ENCODE results near the gene LMO2.
"Not testable (repeated sequence)": the region's sequence is repeated elsewhere in the genome, so short reads cannot be mapped to it uniquely, and the experiment has no call there.

LMO2 gene

DNA sequence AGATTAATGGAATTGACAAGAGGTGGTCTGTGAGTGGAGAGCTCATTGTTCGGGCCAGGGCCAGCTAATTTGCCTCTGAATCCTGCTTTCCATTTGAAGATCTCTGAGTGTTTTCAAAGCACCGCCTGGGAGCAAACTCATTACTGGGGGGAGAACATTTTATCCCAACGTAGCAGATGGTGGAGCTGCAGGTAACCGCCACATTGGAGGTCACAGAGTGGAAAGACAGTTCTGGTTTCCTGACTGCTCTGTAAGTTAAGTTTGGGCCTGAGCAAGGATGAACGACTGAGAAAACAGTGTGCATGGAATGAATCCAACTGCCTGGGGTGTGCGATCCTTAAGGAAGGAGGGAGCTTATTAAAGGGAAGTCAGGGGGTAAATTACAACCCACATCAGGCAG, 30.5 kb downstream of the LMO2 start:
- no peak for DNase-seq (ENCODE audit: low read depth)

DNA sequence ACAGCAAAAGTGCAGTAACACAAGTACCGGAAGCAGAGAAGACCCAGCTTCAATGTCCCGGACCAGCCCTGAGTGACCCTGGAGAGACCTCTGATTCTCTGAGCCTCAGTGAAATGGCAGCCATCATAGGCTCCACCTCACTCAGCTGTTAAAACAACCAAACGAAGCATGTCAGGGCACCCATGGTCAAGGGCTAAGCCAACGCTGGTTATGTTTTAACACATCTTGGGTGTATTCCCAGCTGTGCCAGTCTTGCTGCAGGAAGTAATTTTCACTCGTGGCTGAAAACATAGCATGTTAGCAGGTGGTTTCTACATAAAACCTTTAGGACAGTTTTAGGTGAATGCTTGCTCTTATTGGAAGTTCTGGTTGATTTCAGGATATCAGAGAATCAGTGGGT, 30.9 kb downstream of the LMO2 start:
- DNase-seq (ENCODE audit: low read depth) = no peak

DNA sequence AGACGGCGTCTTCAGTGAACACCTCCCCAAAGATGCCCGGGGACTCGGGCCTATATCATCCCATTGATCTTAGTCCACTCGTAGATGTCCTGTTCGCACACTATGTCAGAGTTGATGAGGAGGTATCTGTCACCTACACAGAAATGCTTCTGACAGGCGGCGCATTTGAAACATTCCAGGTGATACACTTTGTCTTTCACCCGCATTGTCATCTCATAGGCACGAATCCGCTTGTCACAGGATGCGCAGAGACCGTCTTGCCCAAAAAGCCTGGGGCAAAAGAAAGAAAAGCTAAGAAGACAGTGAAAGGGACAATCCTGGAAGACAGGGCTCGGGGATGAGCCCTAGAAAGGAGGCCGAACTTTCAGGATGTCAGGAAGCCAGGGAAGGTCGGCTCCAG, 32.6 kb downstream of the LMO2 start:
- no peak for DNase-seq (ENCODE audit: low read depth)

DNA sequence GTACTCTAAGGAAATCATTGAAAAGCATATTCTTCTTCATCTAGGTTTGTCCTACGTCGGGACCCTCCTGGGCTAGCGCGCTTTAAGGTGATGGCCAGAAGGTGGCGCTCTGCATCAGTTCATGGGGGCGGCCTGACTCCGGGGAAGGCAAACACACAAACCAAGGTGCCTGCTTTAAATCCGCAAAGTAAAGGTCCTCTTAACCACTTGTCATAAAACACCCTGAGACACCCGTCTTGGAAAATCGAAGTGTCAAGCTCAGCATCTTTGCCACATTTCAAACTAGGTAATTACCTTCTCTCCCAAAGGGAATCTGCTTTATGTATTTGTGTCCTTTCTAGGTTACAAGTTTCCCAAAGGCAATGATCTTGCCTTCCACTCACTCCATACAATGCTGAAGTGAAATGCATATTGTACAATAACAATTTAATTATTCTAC, 33.9 kb downstream of the LMO2 start:
- DNase-seq (ENCODE audit: low read depth) = peak; percentile 62

DNA sequence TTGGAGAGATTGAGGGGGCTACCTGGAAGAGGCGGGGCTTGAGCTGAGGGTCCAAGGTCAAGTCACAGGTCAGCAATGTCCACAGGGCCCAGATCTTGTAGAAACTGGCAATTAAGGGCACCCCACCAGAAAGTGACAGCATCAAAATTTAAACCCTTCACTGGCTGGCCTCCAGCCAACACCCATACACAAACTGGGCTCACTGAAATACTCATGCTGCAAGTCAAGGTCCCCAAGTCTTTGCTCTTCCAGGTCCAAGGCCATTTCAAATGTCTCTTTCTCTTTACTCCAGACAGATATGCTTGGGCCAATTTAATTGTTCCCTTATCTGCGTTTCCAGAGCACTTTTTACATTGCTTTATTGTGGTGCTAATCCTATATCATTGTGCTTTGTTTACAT, 36.4 kb downstream of the LMO2 start:
- no peak for DNase-seq (ENCODE audit: low read depth)

DNA sequence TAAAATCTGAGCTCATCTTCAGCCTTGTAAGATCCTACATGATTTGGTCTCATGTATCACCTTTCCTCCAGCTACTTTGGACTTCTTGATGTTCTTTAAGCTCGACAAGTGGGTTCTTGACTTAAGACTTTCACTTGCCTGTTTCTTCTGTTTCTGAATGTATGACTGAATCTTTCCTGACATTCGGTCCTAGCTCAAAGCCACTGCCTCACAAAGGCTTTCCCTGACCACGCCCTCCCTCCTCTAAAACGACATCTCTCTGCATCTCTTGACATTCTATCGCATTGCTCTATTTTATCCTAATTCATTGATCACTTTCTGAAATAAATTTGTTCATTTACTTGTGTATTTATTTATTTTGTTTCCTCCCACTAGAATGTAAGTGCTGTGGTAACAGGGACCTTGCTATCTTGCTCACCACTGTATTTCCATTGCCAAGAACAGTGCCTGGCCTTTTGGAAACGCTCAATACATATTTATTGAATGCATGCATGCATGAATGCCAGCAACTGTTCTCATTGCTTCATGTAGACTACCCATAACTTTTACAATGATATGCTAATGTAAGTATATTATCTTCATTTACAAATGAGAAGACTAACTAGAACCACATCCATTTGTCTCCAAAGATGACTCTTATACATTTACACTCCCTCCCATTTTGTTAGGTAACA, 43.0 kb downstream of the LMO2 start:
- DNase-seq (ENCODE audit: low read depth) = no peak

DNA sequence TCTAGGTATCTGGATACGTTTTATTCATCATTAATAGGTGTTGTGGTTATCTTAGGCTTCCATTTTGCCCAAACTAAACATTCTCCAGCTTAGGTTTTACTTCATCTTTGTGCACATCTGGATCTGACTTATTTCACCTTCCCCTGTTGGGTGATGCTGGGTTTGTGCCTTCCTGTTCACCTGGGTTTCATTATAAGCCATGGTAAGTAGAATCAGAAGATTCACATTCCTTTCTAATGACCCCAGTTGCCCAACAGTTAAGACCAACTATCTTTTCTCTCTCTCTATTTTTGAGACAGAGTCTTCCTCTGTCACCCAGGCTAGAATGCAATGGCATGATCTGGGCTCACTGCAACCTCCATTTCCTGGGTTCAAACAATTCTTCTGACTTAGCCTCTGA, 44.6 kb downstream of the LMO2 start:
- no peak for DNase-seq (ENCODE audit: low read depth)

DNA sequence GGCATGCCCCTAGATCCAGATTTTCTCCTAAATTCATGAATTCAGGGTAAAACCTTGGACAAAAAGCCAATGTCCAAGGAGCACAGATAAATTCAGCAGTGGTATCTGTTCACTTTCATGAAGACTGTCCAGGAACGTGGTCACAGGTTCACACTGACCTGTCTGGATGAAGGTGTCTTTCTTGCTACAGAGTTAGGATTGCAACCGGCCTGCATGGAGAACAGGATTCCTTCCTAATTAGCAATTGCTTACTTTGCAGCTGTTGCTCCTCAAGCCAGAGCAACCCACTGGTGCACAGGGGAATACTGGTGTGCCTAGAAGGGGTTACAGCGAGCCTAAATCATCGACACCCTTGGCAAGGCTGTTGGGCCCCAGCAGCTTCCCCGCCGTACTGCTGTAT, 47.6 kb downstream of the LMO2 start:
- no peak for DNase-seq (ENCODE audit: low read depth)

DNA sequence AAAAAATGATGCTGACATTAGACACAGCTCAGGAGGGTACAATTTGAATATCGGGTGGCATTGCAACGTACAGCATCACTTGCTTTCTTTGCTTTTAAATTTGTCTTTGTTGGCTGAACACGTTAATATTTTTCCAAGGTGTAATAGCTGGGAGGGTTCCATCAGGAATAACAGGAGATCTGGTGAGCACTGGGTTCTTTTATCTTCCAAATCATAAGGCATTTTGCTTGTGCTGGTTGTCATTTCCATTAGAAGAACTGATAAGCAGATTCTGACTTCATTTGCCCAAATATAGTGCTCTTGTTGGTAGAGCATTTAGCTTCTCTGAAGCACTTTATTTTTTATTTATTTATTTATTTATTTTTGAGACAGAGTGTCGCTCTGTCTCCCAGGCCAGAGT, 48.9 kb downstream of the LMO2 start:
- DNase-seq (ENCODE audit: low read depth) = no peak

DNA sequence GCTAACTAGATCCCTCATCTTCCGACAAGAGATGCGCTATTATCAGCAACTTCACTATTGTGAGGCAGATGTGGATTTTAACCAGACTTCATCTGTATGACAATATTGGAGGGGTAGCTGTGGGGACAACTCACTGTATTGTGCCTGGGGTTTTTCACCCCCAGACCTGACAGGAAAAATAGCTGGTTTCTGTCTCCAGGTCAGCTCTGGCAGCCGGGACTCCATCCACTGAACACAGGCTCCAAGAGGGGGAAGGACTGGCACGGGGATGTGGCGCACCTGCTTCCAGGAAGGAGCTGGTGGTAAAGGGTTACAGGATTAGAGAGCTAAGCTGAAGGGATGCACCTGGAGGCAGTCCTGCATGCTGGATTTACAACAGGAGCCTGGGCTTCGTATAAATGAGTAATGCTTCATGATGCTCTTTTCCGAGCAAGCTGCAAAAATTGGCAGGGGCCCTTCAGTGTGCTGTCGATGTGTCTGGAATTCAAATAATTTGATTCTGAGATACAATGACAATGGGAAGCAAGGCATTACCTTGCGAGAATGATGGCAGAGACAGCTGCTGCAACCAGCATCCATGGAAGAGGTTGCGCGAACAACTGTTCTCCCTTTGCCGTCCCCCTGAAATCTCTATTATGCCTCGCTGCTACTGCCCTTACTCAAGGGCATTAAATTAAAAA, 49.5 kb downstream of the LMO2 start:
- DNase-seq (ENCODE audit: low read depth) = no peak

DNA sequence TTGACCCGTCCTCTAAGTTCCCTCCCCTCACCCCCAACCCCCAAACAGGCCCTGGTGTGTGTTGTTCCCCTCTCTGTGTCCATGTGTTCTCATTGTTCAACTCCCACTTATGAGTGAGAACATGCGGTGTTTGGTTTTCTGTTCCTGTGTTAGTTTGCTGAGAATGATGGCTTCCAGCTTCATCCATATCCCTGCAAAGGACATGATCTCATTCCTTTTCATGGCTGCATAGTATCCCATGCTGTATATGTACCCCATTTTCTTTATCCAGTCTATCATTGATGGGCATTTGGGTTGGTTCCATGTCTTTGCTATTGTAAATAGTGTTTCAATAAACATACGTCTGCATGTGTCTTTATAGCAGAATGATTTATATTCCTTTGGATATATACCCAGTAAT, 53.6 kb downstream of the LMO2 start:
- DNase-seq (ENCODE audit: low read depth) = not testable (repeated sequence)

DNA sequence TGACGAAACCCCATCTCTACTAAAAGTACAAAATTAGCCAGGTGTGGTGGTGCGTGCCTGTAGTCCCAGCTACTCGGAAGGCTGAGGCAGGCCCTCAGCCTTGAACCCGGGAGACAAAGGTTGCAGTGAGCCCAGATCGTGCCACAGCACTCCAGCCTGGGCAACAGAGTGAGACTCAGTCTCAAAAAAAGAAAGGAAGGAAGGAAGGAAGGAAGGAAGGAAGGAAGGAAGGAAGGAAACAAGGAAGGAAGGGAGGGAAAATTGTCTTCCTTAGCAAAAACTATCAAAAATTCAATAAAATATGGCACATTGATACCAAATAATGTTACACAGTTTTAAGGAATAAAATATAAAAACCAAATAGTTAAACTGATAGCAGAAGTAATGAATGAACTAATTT, 54.5 kb downstream of the LMO2 start:
- not testable (repeated sequence) for DNase-seq (ENCODE audit: low read depth)

DNA sequence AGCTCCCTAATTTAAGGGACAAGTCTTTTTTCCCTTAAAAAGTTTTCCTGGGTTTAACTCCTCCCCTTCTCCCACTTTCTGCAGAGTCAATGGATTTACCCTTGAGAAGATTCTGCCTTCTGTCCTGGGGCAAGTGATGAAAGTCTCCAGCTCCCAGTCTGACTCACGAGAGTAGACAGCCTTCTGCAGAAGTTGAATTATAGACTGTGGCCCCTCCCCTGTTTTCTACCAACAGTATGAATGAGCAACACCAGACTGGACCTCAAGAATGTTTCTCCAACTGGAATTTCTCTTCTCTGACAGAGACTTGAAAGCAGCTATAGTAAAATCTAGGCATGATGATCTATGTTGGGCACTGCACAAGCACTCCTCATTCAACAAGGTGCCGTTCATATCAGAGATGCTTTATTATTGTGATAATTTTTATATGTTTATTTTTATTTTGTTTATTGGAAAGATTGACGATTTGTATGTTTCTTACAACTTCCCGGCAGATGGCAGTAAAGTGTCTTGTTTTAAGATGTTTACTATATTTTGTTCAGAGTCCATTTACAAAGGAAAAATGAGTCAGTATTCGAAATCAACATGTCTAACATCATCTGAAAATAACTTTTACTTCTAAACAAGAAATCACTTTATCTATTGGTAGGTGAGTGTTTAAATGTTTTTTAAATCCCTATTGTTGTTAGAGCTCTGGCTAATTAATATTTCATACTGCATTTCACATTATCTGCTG, 56.6 kb downstream of the LMO2 start:
- DNase-seq (ENCODE audit: low read depth) = no peak

DNA sequence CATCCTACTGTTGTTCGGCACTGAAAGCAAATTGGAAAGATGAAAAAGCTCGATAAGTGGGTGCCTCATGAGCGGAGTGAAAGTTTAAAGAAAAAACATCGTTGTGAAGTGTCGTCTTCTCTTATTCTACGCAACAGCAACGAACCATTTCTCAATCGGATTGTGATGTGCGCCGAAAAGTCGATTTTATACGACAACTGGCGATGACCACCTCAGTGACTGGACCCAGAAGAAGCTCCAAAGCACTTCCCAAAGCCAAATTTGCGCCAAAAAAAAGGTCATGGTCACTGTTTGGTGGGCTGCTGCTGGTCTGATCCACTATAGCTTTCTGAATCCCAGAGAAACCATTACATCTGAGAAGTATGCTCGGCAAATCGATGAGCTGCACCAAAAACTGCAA, 59.2 kb downstream of the LMO2 start:
- DNase-seq (ENCODE audit: low read depth) = no peak

DNA sequence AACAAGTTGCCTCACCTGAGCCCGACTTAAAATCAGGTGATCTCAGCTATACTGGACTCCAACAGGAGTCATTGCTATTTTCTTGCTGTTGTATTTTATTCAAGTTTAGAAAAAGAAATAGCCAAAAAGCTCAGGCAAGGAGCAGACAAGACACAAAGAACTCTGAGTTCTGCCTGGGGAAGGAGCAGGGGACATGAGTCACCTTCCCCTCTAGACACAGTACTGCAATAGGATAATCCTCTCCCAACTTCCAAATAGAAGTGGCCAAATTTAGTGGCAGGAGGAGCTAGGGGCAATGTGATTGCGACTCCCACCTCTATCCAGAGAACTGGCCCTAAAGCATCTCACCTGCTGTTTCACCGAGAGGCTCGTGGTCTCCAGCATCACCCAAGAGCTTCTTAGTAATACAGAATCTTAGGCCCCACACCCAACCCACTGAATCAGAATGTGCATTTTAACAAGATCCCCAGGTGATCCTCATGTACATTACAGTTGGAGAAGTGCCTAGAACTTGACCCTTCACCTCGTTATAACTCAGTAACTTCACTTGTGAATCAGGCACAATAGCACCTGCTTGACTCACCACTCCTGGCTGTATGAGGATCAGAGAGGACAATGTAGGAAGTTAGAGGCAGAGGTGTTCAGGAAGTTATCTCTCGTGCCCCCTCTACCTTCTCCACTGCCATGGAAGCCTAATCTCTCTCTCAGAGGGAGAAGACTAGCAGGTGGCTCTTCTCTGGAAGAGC, 60.8 kb downstream of the LMO2 start:
- DNase-seq (ENCODE audit: low read depth) = no peak

DNA sequence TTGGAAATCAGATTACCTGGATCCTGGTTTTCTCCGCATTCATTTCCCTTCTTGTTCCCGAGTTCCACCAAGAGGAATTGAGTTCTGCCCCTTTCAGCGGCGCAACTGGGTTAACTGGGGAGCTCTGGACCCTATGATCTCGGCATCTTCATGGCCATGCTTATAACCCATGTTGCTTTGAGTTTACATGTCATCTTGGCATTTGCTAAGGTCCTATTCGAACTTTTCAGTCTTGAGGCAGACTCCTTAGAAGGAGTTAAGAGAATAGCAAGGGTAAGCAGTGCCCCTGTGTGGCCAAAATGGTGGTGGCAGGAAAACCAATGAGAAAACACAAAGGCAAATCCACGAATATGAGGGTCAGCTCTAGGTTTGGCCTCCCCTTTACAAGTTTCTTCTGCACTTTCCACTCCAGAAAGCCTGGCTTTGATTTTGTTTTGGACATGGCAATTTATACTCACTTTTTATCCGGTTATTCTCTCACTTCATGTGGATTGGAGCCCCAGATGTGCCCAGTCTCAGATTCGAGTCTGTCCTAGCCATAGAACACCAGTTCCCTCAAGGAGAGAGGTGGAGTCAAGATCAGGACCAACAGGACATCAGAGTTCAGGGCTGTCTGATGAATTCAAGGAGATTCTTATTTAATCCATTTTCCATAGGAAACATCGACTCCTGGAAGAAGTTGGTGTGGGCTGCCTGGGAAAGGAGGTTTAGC, 62.3 kb downstream of the LMO2 start:
- peak; percentile 15 for DNase-seq (ENCODE audit: low read depth)

DNA sequence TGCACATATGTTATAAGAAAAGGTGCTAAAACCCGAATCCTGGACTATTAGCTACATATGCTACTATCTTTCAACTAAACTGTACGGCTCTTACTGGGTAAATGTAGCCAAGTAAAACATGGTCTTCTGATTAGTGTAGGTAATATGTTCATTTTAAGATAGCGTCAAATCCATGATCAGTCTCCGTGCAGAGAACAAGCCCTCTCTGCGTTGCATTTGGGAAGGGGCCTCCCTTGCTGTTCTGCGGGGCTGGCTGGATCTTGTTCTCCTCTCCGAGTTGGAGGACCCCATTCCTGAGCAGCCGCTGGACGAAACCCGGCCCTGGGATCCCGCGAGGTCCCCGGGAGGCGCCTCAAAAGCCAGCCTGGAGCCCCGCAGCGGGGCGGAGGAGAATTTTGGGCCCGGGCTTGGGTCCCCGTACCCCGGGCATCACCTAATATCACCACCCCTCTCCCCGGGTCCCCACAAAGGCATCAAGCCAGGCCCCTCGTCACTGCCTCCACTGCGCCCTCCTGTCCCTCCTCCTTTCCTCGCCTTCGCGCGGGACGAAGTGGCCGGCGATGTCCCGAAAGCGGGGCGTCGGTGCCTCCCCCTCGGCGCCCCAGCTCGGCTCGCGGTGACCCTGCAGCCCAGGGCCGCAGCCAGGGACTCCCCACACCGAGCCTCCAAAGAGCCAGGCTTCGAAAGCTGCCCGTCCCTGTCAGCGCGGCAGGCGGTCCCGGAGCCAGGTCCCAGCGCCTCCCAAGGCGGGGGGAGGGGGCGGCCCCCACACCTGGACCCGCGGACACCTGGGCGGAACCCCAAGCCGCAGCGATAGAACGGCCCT, 63.1 kb downstream of the LMO2 start:
- no peak for DNase-seq (ENCODE audit: low read depth)

DNA sequence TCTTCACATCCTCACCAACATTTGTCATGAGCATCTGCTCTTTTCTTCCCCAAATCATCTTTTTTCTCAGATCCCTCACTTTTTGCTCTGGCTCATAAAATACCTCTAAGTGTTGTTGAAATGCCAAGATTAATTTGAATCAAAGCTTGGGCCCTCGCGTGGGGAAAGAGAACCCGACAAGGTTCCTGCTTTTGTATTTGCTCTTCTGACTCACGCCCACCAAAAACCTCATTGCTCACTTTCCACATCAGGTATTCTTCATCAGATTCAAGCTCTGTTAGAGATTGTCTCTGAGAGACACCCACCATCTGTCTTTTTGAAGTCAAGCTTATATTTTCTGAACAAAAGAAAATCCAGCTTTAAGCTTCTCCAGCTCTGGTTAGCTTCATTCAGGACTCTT, 64.7 kb downstream of the LMO2 start:
- no peak for DNase-seq (ENCODE audit: low read depth)

DNA sequence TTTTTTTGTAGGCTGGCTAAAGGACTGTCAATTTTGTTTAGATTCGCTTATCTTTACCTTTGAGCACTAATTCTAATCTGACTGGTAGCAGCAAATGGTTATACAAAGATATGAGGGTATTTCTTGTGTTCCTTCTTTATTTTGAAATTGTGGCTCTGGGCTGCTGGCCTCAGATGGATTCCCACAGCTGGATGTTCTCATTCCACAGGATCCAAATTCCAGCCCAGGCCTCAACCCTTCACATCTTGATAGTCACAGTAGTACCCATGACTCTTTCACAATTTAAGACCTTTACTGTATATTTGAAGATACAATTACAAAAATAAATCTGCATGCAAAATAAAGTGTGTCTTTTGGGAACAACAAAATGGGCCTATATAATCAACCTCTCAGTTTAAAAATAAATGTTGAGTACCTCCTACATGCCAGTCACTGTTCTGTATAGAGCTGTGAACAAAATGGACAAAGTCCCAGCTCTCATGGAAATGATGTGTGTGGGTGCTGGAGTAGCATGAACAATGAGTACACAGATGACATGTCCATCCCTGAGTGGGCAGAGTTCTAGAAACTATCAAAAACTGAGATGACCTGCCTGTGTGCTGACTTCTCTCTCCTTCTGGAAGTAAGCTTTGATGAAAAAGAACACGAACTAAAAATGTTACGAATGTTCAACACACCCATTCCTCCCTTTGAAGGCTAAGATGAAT, 65.9 kb downstream of the LMO2 start:
- no peak for DNase-seq (ENCODE audit: low read depth)

DNA sequence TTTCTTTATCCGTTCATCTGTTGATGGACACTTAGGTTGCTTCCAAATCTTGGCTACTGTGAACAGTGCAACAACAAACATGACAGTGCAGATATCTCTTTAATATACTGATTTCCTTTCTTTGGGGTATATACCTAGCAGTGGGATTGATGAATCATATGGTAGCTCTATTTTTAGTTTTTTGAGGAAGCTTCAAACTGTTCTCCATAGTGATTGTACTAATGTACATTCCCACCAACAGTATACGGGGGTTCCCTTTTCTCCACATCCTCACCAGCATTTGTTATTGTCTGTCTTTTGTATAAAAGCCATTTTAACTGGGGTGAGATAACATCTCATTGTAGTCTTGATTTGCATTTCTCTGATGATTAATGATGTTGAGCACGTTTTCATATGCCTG, 68.9 kb downstream of the LMO2 start:
- DNase-seq (ENCODE audit: low read depth) = not testable (repeated sequence)

Measured in stimulated activated CD8-positive, alpha-beta memory T cell treated with anti-CD3 and anti-CD28 coated beads, Interleukin-12 subunit alpha, Interleukin-12 subunit beta, amount 100 ng/mL, for 1 hour (primary cell).